Measurements from ENCODE around the gene SH3RF3. TPM values are rescaled to one million over a fixed set of nuclear protein-coding genes. Genes with fewer than 3 reads are reported as not detected.

Gene SH3RF3
- total RNA-seq, 6 donors from 2014 or later: 4.1 to 21.0 (median 8.0) TPM

GRCh38 chr2:109205447-109205846 lies 76.4 kb downstream of the SH3RF3 start:
- 75 to 92% methylated on average over 5 to 6 of the region's 6 CpGs for WGBS, 2 donors

GRCh38 chr2:109206569-109207146 lies 77.7 kb downstream of the SH3RF3 start:
- no peaks in the 10 kb centered on the region for H3K27me3 ChIP-seq
- peaks cover 4 to 14% (median 9%) of the 10 kb centered on the region in 4 donors for H3K4me1 ChIP-seq
- ATAC-seq (ENCODE audit: low FRiP score in 2 of 2) (no peak), DNase-seq (no peak)
- no peak overlapping the region for H3K4me3 ChIP-seq
- WGBS, 2 donors: 82 to 100% methylated on average over 2 of the region's 2 CpGs
- no peaks in the 10 kb centered on the region for H3K9me3 ChIP-seq
- no peak overlapping the region for H3K27ac ChIP-seq
- no peaks in the 10 kb centered on the region for H3K36me3 ChIP-seq
- TF ChIP-seq EP300 (IDR thresholded peaks at IDR 0.05): no peak
- TF ChIP-seq POLR2A (IDR thresholded peaks at IDR 0.05): no peak
- no peak for TF ChIP-seq CTCF (IDR thresholded peaks at IDR 0.05)
- no peak for TF ChIP-seq POLR2AphosphoS5 (IDR thresholded peaks at IDR 0.05)

More at GRCh38 chr2:109205447-109205846, 76.4 kb downstream of the SH3RF3 start:
- no peak for DNase-seq
- Histone ChIP-seq H3K27ac (no peak overlapping the region), H3K4me1 (peaks cover 4 to 10% (median 5%) of the 10 kb centered on the region in 4 donors), H3K27me3 (no peaks in the 10 kb centered on the region), H3K9me3 (no peaks in the 10 kb centered on the region), H3K36me3 (no peaks in the 10 kb centered on the region), H3K4me3 (no peak overlapping the region)
- ATAC-seq (ENCODE audit: low FRiP score in 2 of 2): no peak
- TF ChIP-seq CTCF (IDR thresholded peaks at IDR 0.05): no peak
- no peak for TF ChIP-seq EP300 (IDR thresholded peaks at IDR 0.05)
- TF ChIP-seq POLR2AphosphoS5 (IDR thresholded peaks at IDR 0.05): no peak
- TF ChIP-seq POLR2A (IDR thresholded peaks at IDR 0.05): no peak

- Histone ChIP-seq H3K27ac (no peak overlapping the region), H3K9me3 (no peaks in the 10 kb centered on the region), H3K4me1 (peaks cover 4 to 15% (median 9%) of the 10 kb centered on the region in 4 donors), H3K36me3 (no peaks in the 10 kb centered on the region), H3K27me3 (no peaks in the 10 kb centered on the region), H3K4me3 (no peak overlapping the region)
- no peak for ATAC-seq (ENCODE audit: low FRiP score in 2 of 2)
- WGBS, 2 donors: 55 to 74% methylated on average over 1 of the region's 1 CpG
- TF ChIP-seq EP300 (IDR thresholded peaks at IDR 0.05) (no peak), POLR2A (IDR thresholded peaks at IDR 0.05) (no peak), CTCF (IDR thresholded peaks at IDR 0.05) (no peak), POLR2AphosphoS5 (IDR thresholded peaks at IDR 0.05) (no peak)
- DNase-seq: no peak
Measured at GRCh38 chr2:109207176-109207575, 78.2 kb downstream of the SH3RF3 start.

- H3K27me3 ChIP-seq: no peaks in the 10 kb centered on the region
- peaks cover 5 to 22% (median 12%) of the 10 kb centered on the region in 4 donors for H3K4me1 ChIP-seq
- DNase-seq: no peak
- WGBS, 2 donors: 100% methylated on average over 2 to 3 of the region's 3 CpGs
- H3K27ac ChIP-seq: no peak overlapping the region
- H3K4me3 ChIP-seq: no peak overlapping the region
- TF ChIP-seq EP300 (IDR thresholded peaks at IDR 0.05) (no peak), CTCF (IDR thresholded peaks at IDR 0.05) (no peak), POLR2A (IDR thresholded peaks at IDR 0.05) (no peak)
- ATAC-seq (ENCODE audit: low FRiP score in 2 of 2): peak in 1 of 2 donors; percentile 11
- H3K36me3 ChIP-seq: no peaks in the 10 kb centered on the region
- H3K9me3 ChIP-seq: no peaks in the 10 kb centered on the region
Measured at GRCh38 chr2:109208071-109208950, 79.3 kb downstream of the SH3RF3 start.

All from upper lobe of left lung (tissue), 6 donors.